ENCODE results near the gene ARIH1.

The ARIH1 gene

GRCh38 chr15:72540606-72541237 is 66.6 kb downstream of the ARIH1 start:
- DNase-seq (ENCODE audit: low read depth), result no peak
- no peak for TF ChIP-seq CTCF (IDR thresholded peaks at IDR 0.05; ENCODE audit: low read depth, low read length, missing control alignments)
- in situ Hi-C loops (cut with HindIII; ENCODE audit: low sequenced_read_pairs), result no loop called here
- no peak overlapping the region for H3K4me3 ChIP-seq (ENCODE audit: low read depth, low read length)

- TF ChIP-seq CTCF (IDR thresholded peaks at IDR 0.05; ENCODE audit: low read depth, low read length, missing control alignments), result no peak
- no peak overlapping the region for H3K4me3 ChIP-seq (ENCODE audit: low read depth, low read length)
- in situ Hi-C loops (cut with HindIII; ENCODE audit: low sequenced_read_pairs), result no loop called here
- DNase-seq (ENCODE audit: low read depth), result no peak
These were observed 67.5 kb downstream of the ARIH1 start for GRCh38 chr15:72541674-72542073.

GRCh38 chr15:72545156-72545555 is 71.0 kb downstream of the ARIH1 start:
- DNase-seq (ENCODE audit: low read depth), result no peak
- H3K4me3 ChIP-seq (ENCODE audit: low read depth, low read length), result no peak overlapping the region
- TF ChIP-seq CTCF (IDR thresholded peaks at IDR 0.05; ENCODE audit: low read depth, low read length, missing control alignments), result no peak
- in situ Hi-C loops (cut with HindIII; ENCODE audit: low sequenced_read_pairs), result no loop called here

GRCh38 chr15:72554471-72555425 is 80.6 kb downstream of the ARIH1 start:
- peak; percentile 71 for DNase-seq (ENCODE audit: low read depth)
- no peak overlapping the region for H3K4me3 ChIP-seq (ENCODE audit: low read depth, low read length)
- in situ Hi-C loops (cut with HindIII; ENCODE audit: low sequenced_read_pairs), result no loop called here
- TF ChIP-seq CTCF (IDR thresholded peaks at IDR 0.05; ENCODE audit: low read depth, low read length, missing control alignments), result no peak

GRCh38 chr15:72559781-72560180 is 85.7 kb downstream of the ARIH1 start:
- in situ Hi-C loops (cut with HindIII; ENCODE audit: low sequenced_read_pairs), result no loop called here
- H3K4me3 ChIP-seq (ENCODE audit: low read depth, low read length), result no peak overlapping the region
- no peak for DNase-seq (ENCODE audit: low read depth)
- TF ChIP-seq CTCF (IDR thresholded peaks at IDR 0.05; ENCODE audit: low read depth, low read length, missing control alignments), result no peak

- H3K4me3 ChIP-seq (ENCODE audit: low read depth, low read length), result no peak overlapping the region
- DNase-seq (ENCODE audit: low read depth), result no peak
- in situ Hi-C loops (cut with HindIII; ENCODE audit: low sequenced_read_pairs), result no loop called here
- no peak for TF ChIP-seq CTCF (IDR thresholded peaks at IDR 0.05; ENCODE audit: low read depth, low read length, missing control alignments)
These were observed 86.3 kb downstream of the ARIH1 start for GRCh38 chr15:72560458-72560857.

Measured in astrocyte of the cerebellum (primary cell).